Ureter (tissue), 1 donor: Measurements from ENCODE around the gene ASTN1. TPM values are rescaled to one million over a fixed set of nuclear protein-coding genes. Genes with fewer than 3 reads are reported as not detected.
"Not testable (repeated sequence)": the region's sequence is repeated elsewhere in the genome, so short reads cannot be mapped to it uniquely, and the experiment has no call there.

Experiments used
- DNase-seq: peaks from one replicate; pipeline ENCODE4 v3.0.0-alpha.2; 2020; ENCODE audit warnings: low spot score
- total RNA-seq: library from RNA; stranded (reverse); gene quantifications from one replicate; pipeline ENCODE4 v1.2.4, GENCODE V29; 2023
- donor health status: DM: yes; HTN: yes; CAD: no.

ASTN1 gene
- total RNA-seq, 1 donor from 2014 or later: 2.2 TPM

DNA sequence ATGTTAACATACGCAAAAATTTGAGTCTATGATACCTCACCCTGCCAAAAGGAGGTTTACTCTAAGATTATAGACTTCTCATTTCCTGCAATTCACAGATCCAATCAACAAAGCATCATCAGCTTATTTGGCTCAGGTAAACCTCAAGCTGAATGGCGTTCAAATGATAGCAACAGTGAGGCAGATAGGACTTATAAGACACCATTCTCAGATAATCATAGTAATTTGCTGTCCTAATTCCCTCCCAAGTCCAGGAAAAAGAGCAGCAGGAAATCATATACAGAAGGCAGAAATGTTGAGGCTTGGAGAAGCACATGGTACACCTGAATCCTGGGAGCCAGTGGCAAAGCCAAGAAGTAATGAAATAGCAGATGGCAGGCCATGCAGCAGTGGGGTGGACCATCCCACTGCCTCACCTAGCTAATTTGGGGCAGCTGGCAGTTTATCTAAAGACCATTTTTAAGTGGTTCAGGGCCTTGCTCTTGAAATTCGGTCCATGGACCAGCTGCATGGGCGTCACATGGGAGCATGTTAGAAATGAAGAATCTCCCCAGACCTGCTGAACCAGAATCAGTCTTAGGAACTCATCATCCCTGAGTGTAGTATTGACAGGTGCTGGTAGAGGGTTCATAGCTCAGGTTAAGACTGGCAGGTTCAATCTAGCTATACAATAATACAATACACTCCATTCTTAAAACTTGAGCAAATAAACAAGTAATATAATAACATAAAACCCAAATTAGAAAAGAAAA lies 57.7 kb downstream of the ASTN1 start:
- DNase-seq: no peak

DNA sequence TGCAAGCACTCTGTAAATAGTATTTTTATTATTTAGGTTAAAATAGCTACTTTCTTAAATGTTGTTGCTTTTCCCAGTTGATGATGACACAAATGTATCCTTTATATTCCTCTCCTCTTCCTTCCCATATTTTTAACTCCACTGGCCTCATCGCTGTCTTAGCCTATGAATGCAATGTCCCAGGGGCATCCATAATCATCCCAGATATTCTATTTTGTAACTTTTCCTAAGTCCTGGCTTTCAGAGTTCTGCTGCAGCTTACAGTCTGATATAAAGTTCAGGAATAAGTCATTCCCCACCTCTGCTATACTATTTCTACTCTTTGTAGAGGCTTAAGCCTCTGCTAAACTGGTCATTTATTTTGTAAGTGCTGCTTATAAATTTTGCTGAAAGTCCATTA lies 58.3 kb downstream of the ASTN1 start:
- DNase-seq: no peak

DNA sequence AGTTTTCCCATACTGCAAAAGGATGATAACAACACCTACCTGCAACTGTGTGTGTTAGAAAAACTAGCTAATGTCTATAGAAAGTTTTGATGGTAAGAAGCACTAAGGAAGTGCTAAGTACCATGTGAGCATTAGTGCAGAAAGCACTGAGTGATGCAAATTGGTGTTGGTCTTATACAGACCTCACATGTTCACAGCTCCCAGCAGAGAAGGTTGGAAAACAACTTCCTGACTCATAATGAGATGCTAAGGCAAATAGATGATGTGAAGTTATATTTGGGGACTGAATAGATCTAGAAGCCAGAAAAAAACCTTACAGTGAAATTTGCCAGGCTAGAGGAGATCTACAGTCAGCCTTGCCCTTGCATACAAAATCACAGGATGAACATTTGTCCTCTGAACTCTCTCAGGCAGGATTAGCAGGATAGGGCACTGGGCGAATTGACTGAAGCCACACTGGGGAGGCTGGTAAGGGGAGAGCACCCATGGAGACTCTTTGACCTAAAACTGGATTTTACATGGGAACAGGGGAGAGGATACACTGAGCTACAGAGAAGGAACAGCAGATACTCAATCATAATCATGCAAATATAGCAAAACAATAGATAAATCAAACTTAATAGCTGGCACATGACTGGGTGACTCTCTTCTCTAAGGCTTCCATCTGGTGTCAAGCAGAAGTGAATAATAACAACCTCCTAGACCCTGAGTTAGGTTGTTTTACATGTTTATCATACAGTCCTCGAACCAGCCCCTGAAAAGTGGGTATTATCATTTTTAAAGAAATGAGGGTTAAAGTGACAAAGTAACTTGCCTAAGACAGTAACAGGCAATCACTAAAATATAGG lies 61.3 kb downstream of the ASTN1 start:
- DNase-seq: no peak

DNA sequence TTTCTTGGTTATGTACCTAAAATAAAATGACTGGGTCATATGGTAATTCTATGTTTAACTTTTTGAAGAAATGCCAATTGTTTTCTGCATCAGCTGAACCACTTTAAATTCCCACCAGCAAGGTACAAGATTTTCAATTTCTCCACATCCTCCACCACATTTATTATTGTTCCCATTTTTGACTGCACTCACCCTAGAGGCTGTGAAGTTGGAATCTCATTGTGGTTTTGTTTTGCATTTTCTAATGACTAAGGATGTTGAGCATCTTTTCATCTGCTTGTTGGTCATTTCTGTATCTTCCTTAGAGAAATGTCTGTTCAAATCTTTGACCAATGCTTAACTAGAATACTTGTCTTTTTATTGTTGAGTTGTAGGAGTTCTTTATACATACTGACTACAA lies 72.5 kb downstream of the ASTN1 start:
- no peak for DNase-seq

DNA sequence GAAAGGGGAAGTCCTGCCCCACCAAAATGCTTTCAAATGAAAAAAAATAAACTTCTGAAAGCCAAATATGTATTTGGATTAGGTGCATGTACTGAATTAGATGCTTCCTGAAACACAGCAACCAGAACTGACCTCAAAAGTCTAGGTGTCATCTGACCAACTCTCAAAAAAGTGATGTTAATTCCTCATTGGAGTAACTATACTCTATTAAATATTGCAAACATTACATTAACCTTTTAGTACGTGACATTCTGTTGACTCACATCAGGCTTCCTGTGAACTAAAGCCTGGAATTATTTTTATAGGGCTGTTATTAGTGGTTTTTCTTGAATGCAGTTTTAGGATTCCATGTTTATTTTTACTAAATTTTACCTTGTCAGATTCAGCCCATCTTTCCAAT lies 73.5 kb downstream of the ASTN1 start:
- no peak for DNase-seq

DNA sequence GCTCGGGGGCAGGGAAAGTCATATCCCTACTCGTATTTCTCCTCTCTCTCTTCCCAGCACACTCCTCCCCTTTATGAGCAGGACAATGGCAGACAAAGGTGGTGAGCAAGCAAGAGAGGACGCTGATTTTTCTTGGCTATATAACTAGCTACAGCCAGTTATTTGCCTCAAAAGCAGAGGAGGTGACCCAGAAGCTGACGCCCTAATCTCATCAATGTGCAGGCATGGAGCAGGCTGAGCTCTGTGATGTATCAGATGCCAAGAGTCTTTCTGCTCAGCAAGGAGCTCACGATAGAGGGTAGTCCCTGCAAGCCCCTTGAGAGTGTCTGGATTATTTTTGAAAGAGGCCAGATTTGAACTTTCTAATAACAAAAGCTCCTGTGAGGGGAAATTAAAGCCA lies 75.5 kb downstream of the ASTN1 start:
- DNase-seq: no peak

DNA sequence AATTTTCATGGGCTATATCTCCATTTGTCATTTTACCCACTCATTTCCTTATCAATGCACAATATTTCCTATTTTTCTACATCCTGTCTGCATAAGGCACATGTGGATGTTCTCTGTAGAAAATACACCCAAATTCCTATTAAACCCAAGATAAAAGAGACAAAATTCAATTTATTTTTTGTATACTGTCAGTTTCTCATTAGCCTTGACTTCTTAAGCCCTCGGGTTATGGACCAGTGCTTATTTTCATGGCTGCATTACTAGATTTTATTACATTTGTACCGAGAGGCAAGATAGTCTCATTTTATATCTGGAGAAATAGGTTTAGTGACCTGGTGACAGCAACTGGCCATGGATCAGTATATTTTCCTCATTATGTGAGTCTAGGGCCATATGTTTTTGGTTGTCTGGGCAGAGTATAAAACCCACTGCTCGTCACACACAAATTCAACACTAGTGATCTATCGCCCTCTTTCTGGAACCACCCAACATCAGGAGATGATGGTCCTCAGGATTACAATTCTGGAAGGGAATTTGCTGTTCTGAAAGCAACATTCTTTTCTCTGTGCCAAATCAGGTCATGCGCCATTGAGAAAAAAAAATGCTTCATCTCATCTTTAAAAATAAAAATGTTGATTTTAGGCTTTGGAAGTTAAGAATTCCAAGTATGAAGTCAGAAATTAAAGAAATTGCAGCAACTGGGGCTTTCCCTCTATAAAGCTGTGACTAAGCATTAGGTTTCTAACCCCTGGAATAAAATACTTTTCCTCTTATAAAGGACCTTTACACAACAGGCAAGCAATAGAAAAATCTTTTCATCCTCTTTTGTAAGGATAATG lies 81.4 kb downstream of the ASTN1 start:
- no peak for DNase-seq

DNA sequence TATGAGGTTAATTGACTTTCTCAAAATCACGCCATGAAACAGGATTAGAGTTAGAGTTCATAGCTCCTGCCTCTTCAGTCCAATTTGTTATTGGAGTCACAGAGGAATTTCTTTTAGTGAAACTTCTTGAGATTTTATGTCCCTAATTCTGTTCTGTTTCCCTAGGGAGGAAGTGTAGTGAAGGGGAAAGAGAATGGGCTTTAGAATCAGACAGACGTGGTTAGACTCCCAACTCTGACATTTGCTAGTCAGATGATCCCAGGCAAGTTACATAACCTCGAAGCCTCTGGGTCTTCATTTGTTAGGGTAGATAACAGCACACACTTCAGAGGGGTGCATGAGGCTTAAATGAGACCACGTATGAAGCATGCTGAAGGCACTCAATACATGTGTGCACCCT lies 83.9 kb downstream of the ASTN1 start:
- DNase-seq: no peak

DNA sequence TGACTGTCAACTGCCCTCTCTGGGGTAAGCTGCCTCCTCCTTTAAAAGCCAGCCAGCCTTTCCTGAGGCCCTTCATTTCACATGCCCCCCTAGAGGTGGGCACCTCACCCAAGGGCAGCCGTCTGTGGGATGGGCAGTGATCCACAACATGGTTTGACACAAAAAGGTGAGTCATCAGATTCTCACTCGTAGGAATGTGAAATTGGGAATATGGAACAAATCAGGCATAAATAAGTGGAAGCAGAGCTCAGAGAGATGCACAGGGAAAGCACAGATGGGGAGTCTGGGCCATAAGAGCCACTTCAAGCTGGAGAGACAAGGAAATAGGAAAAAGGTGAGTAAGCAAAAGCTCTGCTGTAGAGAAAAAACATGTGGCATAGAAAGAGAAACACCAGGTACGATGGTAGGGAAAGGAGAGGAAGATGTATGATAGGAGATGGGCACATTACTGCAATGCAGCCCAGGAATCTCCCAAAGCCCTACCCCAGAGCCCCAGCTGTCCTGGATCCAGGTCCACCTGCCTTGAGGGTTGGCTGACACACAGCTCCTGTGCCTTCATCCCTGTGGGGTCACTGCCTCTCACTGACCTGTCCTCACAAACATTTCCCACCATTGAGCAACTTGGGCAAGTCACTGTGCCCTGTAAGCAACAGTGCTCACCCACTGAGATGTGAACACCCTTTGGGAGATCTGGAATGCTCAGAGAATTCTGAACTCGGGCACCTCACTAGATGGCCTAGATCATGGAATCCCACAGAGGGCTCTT lies 86.6 kb downstream of the ASTN1 start:
- DNase-seq: no peak

DNA sequence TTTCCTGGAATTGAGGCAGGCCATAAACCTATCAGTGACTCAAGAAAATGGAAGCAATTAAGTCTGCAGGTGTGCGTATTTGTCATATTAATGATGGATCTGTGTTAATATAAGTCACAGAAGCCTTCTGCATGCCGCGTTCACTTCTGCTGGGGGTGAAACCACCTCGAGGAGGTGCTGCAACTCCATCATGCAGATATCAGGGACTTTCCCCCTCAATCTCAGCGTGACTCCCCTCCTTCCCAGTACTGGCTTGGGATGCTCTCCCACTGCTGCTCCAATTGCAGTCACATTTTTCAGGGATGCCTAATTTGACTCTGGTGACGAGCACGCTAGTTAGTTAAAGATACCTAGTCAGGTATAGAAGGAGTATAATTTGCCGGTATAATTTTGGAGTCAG lies 87.5 kb downstream of the ASTN1 start:
- DNase-seq: no peak

DNA sequence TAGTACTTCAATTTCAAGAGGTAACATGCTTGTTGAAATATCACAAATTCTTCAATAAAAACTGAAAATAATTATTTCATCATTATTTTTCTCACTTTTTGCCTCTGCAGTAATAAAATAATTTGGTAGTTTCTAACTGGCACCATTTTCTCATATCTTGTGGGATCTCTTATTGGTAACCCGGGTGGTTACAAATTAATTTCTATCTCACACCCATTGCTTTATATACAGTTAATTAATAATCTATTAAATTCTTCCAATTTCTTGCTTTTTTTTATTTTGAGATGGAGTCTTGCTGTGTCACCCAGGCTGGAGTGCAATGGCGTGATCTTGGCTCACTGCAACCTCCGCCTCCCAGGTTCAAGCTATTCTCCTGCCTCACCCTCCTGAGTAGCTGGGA lies 89.7 kb downstream of the ASTN1 start:
- DNase-seq: not testable (repeated sequence)

DNA sequence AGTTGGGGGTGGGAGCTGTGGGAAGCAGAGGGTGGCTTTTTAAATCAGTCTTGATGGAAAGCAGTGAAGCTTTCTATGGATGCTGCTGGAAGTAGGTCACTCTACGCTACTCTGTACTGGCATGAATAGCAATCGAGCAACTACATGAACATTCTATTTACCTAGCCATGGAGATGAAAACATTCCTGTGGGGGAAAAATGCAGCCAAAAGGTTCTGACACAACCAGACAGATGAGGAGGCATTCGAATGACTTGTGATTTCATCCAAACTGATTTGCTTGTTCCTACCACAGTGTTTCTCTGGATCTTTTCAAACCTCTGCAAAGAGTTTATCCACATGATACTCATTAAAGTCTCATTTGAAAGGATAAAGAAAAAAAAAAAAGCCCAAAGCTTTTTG lies 95.0 kb downstream of the ASTN1 start:
- DNase-seq: no peak

DNA sequence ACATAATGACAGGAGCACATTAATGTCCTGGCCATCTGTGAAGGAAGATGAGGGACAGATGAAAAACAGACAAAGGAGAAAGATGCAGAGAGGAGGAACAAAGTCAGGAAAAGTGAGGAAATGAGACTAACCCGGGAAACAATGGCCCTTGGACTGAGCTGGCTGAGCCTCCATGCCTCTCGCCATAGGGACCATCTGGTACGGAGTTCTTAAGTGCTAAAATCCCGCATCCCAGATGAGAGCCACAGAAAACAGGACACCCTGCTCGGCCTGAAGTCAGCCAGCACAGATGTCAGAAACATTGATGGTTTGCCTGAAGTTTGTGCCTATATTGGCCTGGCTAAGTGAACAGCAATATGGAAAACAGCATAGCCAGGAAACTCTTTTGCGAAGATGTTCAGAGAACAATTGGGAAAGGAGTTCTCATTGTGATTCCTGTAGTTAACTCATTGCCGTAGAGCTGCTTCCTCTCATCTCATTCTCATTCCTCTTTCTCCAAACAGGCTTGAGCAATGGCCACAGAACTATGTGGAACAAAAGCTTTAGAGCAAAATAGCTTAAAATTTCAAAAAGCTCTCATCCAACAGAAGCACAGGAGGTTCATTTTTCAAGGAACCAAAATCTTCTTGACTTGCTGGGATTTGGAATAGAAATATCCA lies 96.6 kb downstream of the ASTN1 start:
- DNase-seq: no peak

DNA sequence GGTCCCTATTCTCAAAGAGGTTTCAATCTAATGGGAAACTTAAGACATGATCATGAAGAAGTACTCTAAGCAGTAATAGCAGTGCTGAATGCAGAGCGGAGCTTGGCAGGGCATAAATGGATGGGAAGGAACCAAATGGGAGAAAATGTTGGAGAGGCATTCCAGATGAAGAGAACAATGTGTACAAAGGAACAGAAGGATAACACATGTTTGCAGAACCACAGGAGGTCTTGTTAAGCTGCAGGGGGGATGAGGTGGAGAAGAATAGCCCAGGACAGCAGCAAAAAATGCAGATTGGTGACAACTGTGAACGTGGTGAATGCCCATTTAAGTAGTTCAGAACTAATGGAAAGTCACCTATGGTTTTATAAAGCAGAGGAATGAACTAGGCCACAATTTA lies 99.1 kb downstream of the ASTN1 start:
- DNase-seq: no peak

DNA sequence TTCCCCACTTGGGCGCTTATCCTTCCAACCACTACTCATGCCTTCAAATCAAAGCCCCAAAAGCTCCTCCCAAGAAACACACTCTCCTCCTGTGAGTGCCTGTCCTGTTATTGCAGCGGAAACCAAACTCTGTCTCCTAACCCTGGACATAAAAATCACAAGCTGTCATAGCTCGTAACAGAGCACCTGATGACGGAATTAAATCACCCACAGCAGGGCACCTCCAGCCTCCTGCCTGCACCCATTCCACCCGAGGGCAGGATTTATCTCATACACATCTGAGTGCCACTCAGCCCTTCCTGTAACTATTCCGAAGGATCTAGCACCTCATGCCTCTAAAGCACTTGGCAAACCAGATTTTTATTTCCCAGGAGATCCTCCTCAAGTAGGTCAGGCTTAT lies 100.9 kb downstream of the ASTN1 start:
- no peak for DNase-seq

DNA sequence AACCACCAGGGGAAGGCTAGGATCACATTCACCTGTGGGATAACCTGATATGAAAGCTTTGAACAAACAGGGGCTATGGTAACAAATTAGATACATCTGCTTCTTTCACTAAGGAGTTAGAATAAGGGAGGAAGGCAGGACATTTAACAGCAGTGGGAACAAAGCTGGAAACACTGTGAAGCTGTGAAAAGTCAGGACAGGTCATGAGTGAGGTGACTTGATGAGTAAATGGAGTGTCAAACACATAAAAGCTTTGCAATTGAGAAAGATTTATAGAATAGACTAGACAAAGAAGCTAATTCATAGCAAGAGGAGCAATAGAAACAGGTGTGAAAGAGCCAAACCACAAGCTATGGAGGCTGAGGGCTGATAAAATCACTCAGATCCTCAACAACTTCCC lies 110.0 kb downstream of the ASTN1 start:
- no peak for DNase-seq

DNA sequence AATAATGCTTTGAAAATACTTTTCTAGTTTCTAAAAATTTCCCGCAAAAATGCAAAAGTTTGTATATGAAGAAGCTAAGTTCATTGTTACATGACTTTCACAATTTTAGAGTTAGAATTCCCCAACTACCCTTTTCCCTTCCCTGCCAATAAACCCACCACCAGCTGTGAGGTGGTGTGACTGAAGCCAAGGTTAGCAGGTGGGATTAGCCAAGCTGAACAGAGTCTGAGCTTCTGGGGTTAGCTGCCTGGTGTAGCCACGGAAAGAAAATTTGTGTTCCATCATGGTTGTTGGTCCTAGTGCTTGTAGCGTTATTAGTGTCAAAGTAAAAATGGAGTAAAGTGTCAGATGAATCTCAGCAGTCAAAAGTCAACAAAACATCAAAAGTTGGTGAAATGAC lies 110.9 kb downstream of the ASTN1 start:
- DNase-seq: no peak

DNA sequence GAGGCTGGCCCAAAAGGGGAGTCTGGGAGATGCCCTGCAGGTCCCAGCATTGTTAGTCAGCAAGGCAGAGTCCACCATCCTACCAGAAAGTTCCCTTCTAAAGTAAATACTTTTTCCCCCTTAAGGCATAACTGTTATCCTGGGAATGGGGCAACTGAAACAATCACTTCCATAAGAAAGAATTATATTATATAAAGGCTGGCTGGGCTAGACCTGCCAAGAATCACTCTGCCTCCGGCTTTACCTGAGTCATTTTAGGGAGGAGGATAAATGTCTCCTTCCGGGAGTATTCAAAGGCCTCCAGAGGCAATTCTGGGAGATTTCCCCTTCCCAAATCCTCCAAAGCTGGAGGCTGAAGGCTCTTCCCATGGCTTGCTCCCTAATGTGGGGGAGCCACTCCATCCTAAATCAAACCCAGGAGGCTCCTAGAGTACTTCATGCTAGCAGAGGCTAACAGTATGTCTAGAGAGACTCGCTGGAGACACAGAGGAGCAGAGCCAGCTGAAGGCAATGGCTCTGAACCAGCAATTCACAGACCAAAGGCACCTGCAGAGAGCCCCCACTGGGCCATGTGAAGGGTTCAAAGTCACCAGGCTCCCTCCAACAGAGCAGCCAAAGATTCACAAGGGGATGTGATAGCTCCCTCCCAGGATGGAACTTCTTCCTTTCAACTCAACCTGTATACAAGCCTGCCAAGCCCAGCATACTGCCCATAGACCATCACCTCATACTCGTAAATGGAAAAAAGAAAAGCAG lies 116.0 kb downstream of the ASTN1 start:
- DNase-seq: no peak

DNA sequence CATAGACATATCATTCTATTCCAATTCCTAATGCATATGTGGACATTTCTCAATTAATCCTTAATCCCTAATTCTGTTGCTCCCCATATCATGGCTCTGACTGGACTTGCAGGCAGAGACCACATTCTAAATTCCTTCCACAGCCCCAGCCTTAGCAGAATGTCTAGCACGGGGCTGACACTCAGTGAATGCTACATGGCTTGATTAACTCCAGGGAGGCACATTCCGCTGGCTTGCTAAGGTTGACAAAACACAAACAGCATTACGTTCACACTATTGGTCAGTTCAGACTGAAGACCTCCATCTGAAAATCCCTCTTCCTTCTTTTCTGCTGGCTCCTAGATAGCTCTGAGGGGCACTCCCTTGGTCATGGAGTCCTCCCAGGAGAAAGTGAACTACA lies 119.4 kb downstream of the ASTN1 start:
- DNase-seq: no peak

DNA sequence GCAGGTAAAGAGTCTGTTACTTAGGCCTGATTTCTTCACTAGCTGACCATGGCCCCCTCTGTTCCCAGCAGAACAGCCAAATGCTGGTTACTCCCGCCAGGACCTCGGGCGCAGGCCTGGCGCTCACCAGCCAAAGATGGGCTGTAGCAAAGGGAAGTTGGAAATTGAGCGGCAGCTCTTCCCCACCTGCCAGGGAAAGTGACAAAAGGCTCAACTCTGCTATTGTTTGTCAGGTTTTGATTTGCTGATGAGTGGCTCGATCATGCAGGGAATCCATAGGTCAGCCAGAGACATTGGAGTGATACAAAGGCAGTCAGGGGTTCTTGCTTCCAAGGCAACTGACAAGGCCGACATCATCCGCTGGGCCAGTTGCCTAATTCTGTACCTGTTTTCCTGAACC lies 120.1 kb downstream of the ASTN1 start:
- no peak for DNase-seq
